Hypothalamus (tissue), 51 donors: ENCODE measurements around the gene CNGB1.
"Not testable (repeated sequence)": the region's sequence is repeated elsewhere in the genome, so short reads cannot be mapped to it uniquely, and the experiment has no call there.

Experiments used
- DNase-seq, 51 donors: peaks; one replicate each; lab custom pipeline; 2025; lab: John Stamatoyannopoulos, UW

Gene CNGB1

GRCh38 chr16:57871456-57871855, 99.5 kb downstream of the CNGB1 start:
- DNase-seq, result no peak

- no peak for DNase-seq
Measured at GRCh38 chr16:57870753-57871454, 100.0 kb downstream of the CNGB1 start.

GRCh38 chr16:57868913-57869520, 101.9 kb downstream of the CNGB1 start:
- no peak for DNase-seq

GRCh38 chr16:57867000-57867561, 103.8 kb downstream of the CNGB1 start:
- DNase-seq, result no peak

GRCh38 chr16:57866529-57866918, 104.4 kb downstream of the CNGB1 start:
- DNase-seq, result no peak

- DNase-seq, result no peak
Measured at GRCh38 chr16:57865746-57866528, 105.0 kb downstream of the CNGB1 start.

- DNase-seq, result peak in 38 of 51 donors; percentile 1 to 77 (median 30)
Measured at GRCh38 chr16:57863434-57864160, 107.3 kb downstream of the CNGB1 start.

- DNase-seq, result no peak
Measured at GRCh38 chr16:57862698-57863433, 108.1 kb downstream of the CNGB1 start.

- DNase-seq, result no peak
Measured at GRCh38 chr16:57859331-57859730, 111.6 kb downstream of the CNGB1 start.

- DNase-seq, result no peak
Measured at GRCh38 chr16:57858635-57859034, 112.3 kb downstream of the CNGB1 start.

- DNase-seq, result not testable (repeated sequence)
Measured at GRCh38 chr16:57857991-57858390, 112.9 kb downstream of the CNGB1 start.

GRCh38 chr16:57855188-57855587, 115.7 kb downstream of the CNGB1 start:
- DNase-seq, result no peak

- no peak for DNase-seq
Measured at GRCh38 chr16:57852189-57852588, 118.7 kb downstream of the CNGB1 start.

- no peak for DNase-seq
Measured at GRCh38 chr16:57848181-57848580, 122.7 kb downstream of the CNGB1 start.

GRCh38 chr16:57846931-57847330, 124.0 kb downstream of the CNGB1 start:
- DNase-seq, result not testable (repeated sequence)

GRCh38 chr16:57846078-57846697, 124.7 kb downstream of the CNGB1 start:
- DNase-seq, result no peak

GRCh38 chr16:57845115-57845514, 125.8 kb downstream of the CNGB1 start:
- DNase-seq, result no peak

- DNase-seq, result no peak
Measured at GRCh38 chr16:57844416-57845030, 126.4 kb downstream of the CNGB1 start.

GRCh38 chr16:57843400-57843799, 127.5 kb downstream of the CNGB1 start:
- no peak for DNase-seq
